CD4-positive, alpha-beta T cell treated with Interleukin-4 for 4 hours (primary cell): ENCODE data around the gene SH3RF3.

Experiments
- DNase-seq: peaks from one replicate; pipeline ENCODE4 v3.0.0-alpha.2; 2020

The SH3RF3 gene

GRCh38 chr2:109269706-109270504 lies 140.9 kb downstream of the SH3RF3 start:
- no peak for DNase-seq

- no peak for DNase-seq
Observed at GRCh38 chr2:109270505-109271312, 141.7 kb downstream of the SH3RF3 start.

GRCh38 chr2:109271920-109272319 lies 142.9 kb downstream of the SH3RF3 start:
- no peak for DNase-seq

- no peak for DNase-seq
Observed at GRCh38 chr2:109272461-109272860, 143.5 kb downstream of the SH3RF3 start.

GRCh38 chr2:109275120-109276012 lies 146.4 kb downstream of the SH3RF3 start:
- no peak for DNase-seq

GRCh38 chr2:109277406-109277805 lies 148.4 kb downstream of the SH3RF3 start:
- no peak for DNase-seq

GRCh38 chr2:109279243-109279860 lies 150.3 kb downstream of the SH3RF3 start:
- DNase-seq = no peak

GRCh38 chr2:109280804-109281203 lies 151.8 kb downstream of the SH3RF3 start:
- no peak for DNase-seq

GRCh38 chr2:109282360-109282759 lies 153.4 kb downstream of the SH3RF3 start:
- no peak for DNase-seq

- no peak for DNase-seq
Observed at GRCh38 chr2:109282865-109283264, 153.9 kb downstream of the SH3RF3 start.

- DNase-seq = no peak
Observed at GRCh38 chr2:109284826-109285225, 155.8 kb downstream of the SH3RF3 start.

GRCh38 chr2:109285244-109285651 lies 156.2 kb downstream of the SH3RF3 start:
- DNase-seq = no peak

GRCh38 chr2:109287413-109287812 lies 158.4 kb downstream of the SH3RF3 start:
- DNase-seq = no peak

GRCh38 chr2:109287838-109288237 lies 158.8 kb downstream of the SH3RF3 start:
- DNase-seq = no peak

GRCh38 chr2:109288544-109289368 lies 159.8 kb downstream of the SH3RF3 start:
- no peak for DNase-seq

- DNase-seq = no peak
Observed at GRCh38 chr2:109289504-109290222, 160.7 kb downstream of the SH3RF3 start.

GRCh38 chr2:109290887-109291643 lies 162.1 kb downstream of the SH3RF3 start:
- no peak for DNase-seq

- no peak for DNase-seq
Observed at GRCh38 chr2:109292386-109292785, 163.4 kb downstream of the SH3RF3 start.

- no peak for DNase-seq
Observed at GRCh38 chr2:109293663-109294062, 164.7 kb downstream of the SH3RF3 start.

GRCh38 chr2:109294523-109294922 lies 165.5 kb downstream of the SH3RF3 start:
- DNase-seq = no peak
